Ovary (tissue), 9 donors: ENCODE data around the gene ACACB. TPM values are rescaled to one million over a fixed set of nuclear protein-coding genes. Genes with fewer than 3 reads are reported as not detected.

Experiments
- DNase-seq, 5 donors: peaks; one replicate each; pipeline ENCODE4 v3.0.0-alpha.2; 2019 to 2020
- H3K27ac ChIP-seq, 2 donors: fragments of 200-600 bp; one replicate each; pipeline versions ENCODE4 v1.5.1 to v1.8.0; 2019 to 2022
- H3K27me3 ChIP-seq: fragments of 200-600 bp; one replicate; pipeline ENCODE4 v1.8.0; 2022
- H3K36me3 ChIP-seq: fragments of 200-600 bp; sonication (generic); one replicate; pipeline ENCODE4 v1.5.1; 2019
- H3K4me1 ChIP-seq: one replicate; pipeline ENCODE4 v1.8.1; 2013; ENCODE audit warnings: mild to moderate bottlenecking, moderate library complexity; ENCODE audit not compliant: insufficient read depth
- H3K4me3 ChIP-seq: fragments of 200-600 bp; sonication (generic); one replicate; pipeline ENCODE4 v1.5.1; 2017
- H3K9me3 ChIP-seq, 2 donors: fragments of 200-600 bp in 1 of 2; sonication (generic) in 1 of 2; one replicate each; pipeline versions ENCODE4 v1.5.1 to v1.8.1; 2013 to 2019; ENCODE audit warnings: mild to moderate bottlenecking in 1 of 2, moderate library complexity in 1 of 2
- CTCF ChIP-seq, 3 donors: fragments of 450-650 bp in 2 of 3; fragments of 200-600 bp in 1 of 3; IDR thresholded peaks; one replicate each; pipeline versions ENCODE4 v1.5.1 to v1.8.0; 2016 to 2022; ENCODE audit warnings: antibody characterized with exemption in 3 of 3, mild to moderate bottlenecking in 1 of 3
- EP300 ChIP-seq: sonication (generic); formaldehyde crosslinking; IDR thresholded peaks from one replicate; pipeline ENCODE4 v1.6.1; 2017; ENCODE audit warnings: antibody characterized with exemption
- POLR2A ChIP-seq: fragments of 450-650 bp; IDR thresholded peaks from one replicate; pipeline ENCODE4 v1.6.1; 2017; ENCODE audit warnings: antibody characterized with exemption, mild to moderate bottlenecking, moderate library complexity
- WGBS, 3 donors: extraction: QIAGEN DNeasy Blood & Tissue Kit in 1 of 3; methylation state at CpG; one replicate each; pipeline versions ENCODE4 v1.1.5 to v1.1.7; 2013 to 2017; 5-methylcytosine and 5-hydroxymethylcytosine counted together
- intact Hi-C, 4 donors: fragments of 100-400 bp; cut with DNase I; formaldehyde crosslinking; loops; one replicate each; pipeline versions ENCODE4 v1.11.0 to v1.15.1; 2022 to 2023
- polyA plus RNA-seq, 2 donors: library from polyadenylated mRNA; stranded (reverse); fragments of 200-250 nt in 1 of 2; fragments of 350-450 nt in 1 of 2; fragmentation: Illumina TruSeq in 1 of 2; extraction: RNeasy Lipid Tissue Mini Kit (QIAGEN cat#74804) in 1 of 2; gene quantifications; one replicate each; pipeline ENCODE4 v1.2.3, GENCODE V29; 2013 to 2014
- total RNA-seq, 7 donors: library from RNA; depleted of rRNA in 2 of 7; stranded (reverse); fragments of >200 nt in 2 of 7; fragmentation: NEBNext Ultra II Directional in 3 of 7; extraction: Animal tissue kit (Norgen Biotek cat#: 25700) in 3 of 7; gene quantifications; one replicate each; pipeline versions ENCODE4 v1.1.0 to v1.2.4, GENCODE V29; 2016 to 2023
- donor health status: DM: no; HTN: no; CAD: no; lungs with moderate emphysema.
- donor health status: DM: no; HTN: no; CAD: no.
- donor health status: Bipolar disorder and iron deficiency.
- donor health status: DM: yes; HTN: yes; CAD: no.
- donor health status: DM: no; HTN: no; CAD: no.
- donor health status: DM: yes; HTN: yes; CAD: no.

The ACACB gene
- total and polyA plus RNA-seq, 9 donors, result 20.5 to 56.5 (median 40.4) TPM

DNA sequence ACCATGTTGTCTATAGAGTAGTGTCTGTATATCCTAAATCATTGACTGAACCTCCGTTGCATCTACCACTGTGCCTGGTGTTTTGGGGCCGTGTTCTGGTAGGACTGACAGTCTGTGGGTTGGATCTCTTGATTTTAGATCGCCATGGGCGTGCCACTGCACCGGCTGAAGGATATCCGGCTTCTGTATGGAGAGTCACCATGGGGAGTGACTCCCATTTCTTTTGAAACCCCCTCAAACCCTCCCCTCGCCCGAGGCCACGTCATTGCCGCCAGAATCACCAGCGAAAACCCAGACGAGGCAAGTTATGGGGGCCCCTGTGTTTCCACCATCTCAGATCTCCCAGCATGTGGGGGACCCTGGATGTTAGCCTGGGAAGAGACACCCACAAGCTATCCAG, 69.1 kb downstream of the ACACB start:
- H3K36me3 ChIP-seq, result no peaks in the 10 kb centered on the region
- DNase-seq, result no peak

GRCh38 chr12:109186993-109187653, 70.7 kb downstream of the ACACB start:
- no peaks in the 10 kb centered on the region for H3K36me3 ChIP-seq

More for the DNA sequence above, 69.1 kb downstream of the ACACB start:
- no peak overlapping the region for H3K27ac ChIP-seq
- no peaks in the 10 kb centered on the region for H3K27me3 ChIP-seq
- no peak for TF ChIP-seq CTCF (IDR thresholded peaks at IDR 0.05)
- no peak for TF ChIP-seq POLR2A
- no peaks in the 10 kb centered on the region for H3K4me1 ChIP-seq
- 93 to 96% (median 95%) methylated on average over 12 of the region's 12 CpGs for WGBS, 3 donors
- intact Hi-C loops, result no loop called here
- H3K4me3 ChIP-seq, result no peak overlapping the region
- H3K9me3 ChIP-seq, result no peaks in the 10 kb centered on the region

GRCh38 chr12:109188108-109188712, 71.8 kb downstream of the ACACB start:
- no peaks in the 10 kb centered on the region for H3K9me3 ChIP-seq
- intact Hi-C loops, result no loop called here
- no peak for DNase-seq
- no peak overlapping the region for H3K4me3 ChIP-seq
- TF ChIP-seq EP300 (no peak), POLR2A (no peak), CTCF (IDR thresholded peaks at IDR 0.05) (no peak)
- no peaks in the 10 kb centered on the region for H3K27me3 ChIP-seq
- no peaks in the 10 kb centered on the region for H3K36me3 ChIP-seq
- WGBS, 3 donors, result 76 to 84% (median 78%) methylated on average over 4 of the region's 4 CpGs
- no peaks in the 10 kb centered on the region for H3K4me1 ChIP-seq
- H3K27ac ChIP-seq, result no peak overlapping the region

More at GRCh38 chr12:109186993-109187653, 70.7 kb downstream of the ACACB start:
- Histone ChIP-seq H3K27me3 (no peaks in the 10 kb centered on the region), H3K4me3 (no peak overlapping the region), H3K9me3 (no peaks in the 10 kb centered on the region), H3K27ac (no peak overlapping the region), H3K4me1 (no peaks in the 10 kb centered on the region)
- DNase-seq, result no peak
- TF ChIP-seq POLR2A (no peak), EP300 (no peak), CTCF (IDR thresholded peaks at IDR 0.05) (no peak)
- intact Hi-C loops, result no loop called here
- WGBS, 3 donors, result 92 to 94% (median 93%) methylated on average over 10 of the region's 10 CpGs

GRCh38 chr12:109189291-109189690, 72.9 kb downstream of the ACACB start:
- Histone ChIP-seq H3K27ac (no peak overlapping the region), H3K27me3 (no peaks in the 10 kb centered on the region), H3K9me3 (no peaks in the 10 kb centered on the region), H3K4me1 (no peaks in the 10 kb centered on the region), H3K36me3 (no peaks in the 10 kb centered on the region), H3K4me3 (no peak overlapping the region)
- intact Hi-C loops, result no loop called here
- no peak for DNase-seq
- WGBS, 3 donors, result 90 to 96% (median 91%) methylated on average over 8 of the region's 8 CpGs
- TF ChIP-seq CTCF (IDR thresholded peaks at IDR 0.05) (no peak), POLR2A (no peak), EP300 (no peak)
